Left cardiac atrium (tissue), 4 donors: ENCODE results near the gene IMP4. TPM values are rescaled to one million over a fixed set of nuclear protein-coding genes. Genes with fewer than 3 reads are reported as not detected.

ENCODE experiments used
- ATAC-seq, 2 donors: fragments of 200-7000 bp; cut with Tn5 transposase; one replicate each; pipeline ENCODE4 v1.9.1; 2020; ENCODE audit warnings: mild to moderate bottlenecking in 2 of 2, moderate library complexity in 2 of 2
- DNase-seq: peaks from one replicate; pipeline ENCODE4 v3.0.0-alpha.2; 2020
- intact Hi-C, 2 donors: fragments of 100-400 bp; cut with DNase I; formaldehyde crosslinking; loops; one replicate each; pipeline versions ENCODE4 v1.14.1 to v1.15.1; 2022 to 2023
- total RNA-seq, 2 donors: library from RNA; stranded (reverse); fragmentation: NEBNext Ultra II Directional; extraction: Animal tissue kit (Norgen Biotek cat#: 25700); gene quantifications; one replicate each; pipeline ENCODE4 v1.2.1, GENCODE V29; 2021
- donor health status: DM: no; HTN: yes; CAD: no.
- donor health status: DM: no; HTN: yes; CAD: no; lungs with severe emphysema.
- donor health status: DM: yes; HTN: yes; CAD: no.
- donor health status: Dilated cardiomyopathy.

IMP4 gene
- total RNA-seq, 2 donors from 2014 or later, result 55.0 to 79.3 TPM

DNA sequence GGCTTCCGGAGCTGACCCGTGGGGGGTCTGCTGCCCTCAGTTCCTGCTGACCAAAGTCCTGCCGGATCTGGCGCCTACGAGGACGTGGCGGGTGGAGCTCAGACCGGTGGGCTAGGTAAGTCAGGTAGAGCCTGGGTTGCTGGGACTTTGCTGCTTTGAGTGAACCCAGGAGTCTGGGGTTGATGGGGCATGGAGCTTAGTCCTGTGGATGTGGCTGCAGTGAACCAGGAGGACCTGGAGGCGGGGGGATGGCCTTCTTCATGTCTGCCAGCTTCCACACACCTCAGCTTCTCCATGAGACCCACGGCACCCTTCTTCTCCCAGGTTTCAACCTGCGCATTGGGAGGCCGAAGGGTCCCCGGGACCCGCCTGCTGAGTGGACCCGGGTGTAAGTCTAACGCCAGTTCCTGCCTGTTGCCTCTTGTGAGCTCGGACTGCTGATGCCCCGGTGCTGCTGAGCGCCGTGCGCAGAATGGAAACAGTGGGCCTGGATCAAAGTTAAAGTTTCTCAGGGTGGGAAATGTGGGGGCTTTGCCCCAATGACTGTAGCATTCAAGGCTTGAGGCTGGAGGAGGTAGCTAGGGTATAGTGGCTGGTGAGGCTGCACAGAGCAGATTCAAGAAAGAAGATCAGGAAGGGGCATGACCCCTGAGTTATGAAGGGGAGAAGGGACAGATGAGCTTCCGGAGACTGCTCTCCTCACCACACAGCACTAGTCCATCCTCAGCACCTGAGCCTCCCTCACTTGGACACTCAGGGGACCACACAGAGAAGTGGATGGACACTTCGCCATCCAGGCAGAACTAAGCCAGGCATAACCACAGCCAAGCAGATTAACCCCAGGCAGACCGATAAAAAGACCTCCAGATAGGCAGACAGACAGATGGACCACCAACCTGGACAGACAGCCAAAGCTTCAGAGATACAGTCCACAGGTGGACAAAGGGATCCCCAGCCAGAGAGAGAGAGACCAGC lies 30.4 kb downstream of the IMP4 start:
- intact Hi-C loops, result no loop called here
- peak in 1 of 2 donors; percentile 3 for ATAC-seq
- DNase-seq, result peak; percentile 21

DNA sequence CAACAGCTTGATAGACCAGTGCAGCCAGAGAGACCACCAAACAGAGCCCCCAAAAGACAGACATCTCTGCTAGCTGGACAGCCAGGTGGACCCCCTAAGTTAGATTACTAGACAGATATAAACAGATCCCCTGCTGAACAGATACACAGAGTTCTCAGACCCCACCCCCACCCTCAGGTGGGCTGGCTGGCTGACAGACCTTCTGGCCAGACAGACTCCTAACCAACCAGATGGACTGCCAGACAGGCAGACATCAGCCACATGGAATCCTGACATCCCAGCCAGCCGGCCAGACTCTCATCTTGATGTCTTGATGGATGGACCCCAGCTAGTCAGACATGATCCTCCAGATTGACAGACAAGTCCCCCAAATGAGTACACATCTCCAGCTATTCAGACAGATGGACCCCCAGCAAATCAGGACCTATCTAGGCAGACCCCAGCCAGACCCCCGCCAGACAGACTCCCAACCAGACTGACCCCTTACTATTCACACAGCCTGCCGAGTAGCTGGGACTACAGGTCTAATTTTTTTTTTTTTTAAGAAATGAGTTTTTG lies 31.2 kb downstream of the IMP4 start:
- ATAC-seq (no peak), DNase-seq (peak; percentile 24)
- intact Hi-C loops, result no loop called here

DNA sequence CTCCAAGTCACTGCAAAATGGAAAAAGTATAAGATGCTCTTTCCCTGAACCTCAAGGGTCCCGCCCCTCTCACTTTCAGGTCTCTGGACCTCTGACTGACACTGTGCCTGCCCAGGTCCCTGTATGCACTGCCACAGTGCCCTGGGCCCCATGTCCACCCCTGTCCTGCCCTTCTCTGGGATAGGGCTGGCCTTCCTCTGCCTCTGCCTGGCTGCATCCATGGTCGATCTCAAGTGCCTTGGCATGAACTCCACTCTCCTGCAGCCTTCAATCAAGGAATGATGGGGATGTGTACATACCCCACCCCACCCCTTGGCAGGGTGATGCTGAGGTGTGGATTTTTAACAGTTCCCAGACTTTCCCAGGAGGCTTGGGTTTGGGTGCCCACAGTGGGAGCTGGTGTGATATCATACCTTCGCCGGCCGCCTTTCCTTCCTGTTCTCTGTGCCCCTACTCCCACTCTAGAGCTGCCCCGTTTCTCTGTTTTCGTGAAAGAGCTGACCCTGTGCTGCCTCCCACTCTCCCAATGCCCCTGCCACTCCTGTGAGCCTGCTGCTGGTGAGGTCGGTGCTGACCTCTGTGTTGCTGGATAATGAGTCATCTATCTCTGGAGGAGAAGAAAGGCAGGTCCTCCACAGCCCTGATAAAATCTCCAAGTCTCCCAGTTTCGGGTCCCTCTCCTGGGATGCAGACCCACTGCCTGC lies 32.0 kb downstream of the IMP4 start:
- intact Hi-C loops, result no loop called here
- peak; percentile 17 for DNase-seq
- no peak for ATAC-seq

DNA sequence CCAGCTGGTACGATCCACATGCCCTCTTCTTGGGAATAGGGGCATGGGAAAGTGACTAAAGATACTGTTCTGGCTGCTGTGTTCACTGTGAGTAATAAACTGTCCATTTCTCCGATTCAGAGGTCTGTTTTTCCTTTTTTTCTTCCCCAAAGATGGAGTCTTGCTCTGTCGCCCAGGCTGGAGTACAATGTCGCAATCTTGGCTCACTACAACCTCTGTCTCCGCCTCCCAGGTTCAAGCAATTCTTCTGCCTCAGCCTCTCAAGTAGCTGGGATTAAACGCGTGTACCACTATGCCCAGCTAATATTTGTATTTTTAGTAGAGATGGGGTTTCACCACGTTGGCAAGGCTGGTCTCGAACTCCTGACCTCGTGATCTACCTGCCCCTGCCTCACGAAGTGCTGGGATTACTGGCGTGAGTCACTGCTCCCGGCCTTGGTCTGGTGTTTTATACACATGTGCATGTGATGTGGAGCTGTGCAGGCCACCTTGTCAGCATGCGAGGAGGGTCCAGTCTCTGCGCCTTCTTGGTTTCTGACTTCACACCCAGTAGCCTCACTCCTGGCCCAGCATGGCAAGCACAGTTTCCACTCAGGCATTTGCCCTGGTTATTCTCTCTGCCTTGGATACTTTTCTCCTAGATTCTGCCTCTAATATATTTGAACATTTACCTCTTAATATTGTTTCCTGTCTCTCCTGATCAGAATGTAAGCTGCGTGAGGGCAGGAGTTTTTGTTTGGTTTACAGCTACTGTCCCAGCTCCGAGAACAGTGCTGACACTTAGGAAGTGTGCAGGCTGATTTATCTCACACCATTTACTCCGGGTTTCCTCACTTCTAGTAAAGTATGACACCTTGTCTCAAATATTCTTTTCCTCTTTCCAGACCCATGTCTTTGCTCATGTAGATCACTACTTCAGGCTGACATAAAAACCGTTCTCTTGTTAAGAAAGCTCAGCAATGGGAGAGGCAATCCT lies 32.9 kb downstream of the IMP4 start:
- no peak for ATAC-seq
- DNase-seq, result no peak
- intact Hi-C loops, result no loop called here

DNA sequence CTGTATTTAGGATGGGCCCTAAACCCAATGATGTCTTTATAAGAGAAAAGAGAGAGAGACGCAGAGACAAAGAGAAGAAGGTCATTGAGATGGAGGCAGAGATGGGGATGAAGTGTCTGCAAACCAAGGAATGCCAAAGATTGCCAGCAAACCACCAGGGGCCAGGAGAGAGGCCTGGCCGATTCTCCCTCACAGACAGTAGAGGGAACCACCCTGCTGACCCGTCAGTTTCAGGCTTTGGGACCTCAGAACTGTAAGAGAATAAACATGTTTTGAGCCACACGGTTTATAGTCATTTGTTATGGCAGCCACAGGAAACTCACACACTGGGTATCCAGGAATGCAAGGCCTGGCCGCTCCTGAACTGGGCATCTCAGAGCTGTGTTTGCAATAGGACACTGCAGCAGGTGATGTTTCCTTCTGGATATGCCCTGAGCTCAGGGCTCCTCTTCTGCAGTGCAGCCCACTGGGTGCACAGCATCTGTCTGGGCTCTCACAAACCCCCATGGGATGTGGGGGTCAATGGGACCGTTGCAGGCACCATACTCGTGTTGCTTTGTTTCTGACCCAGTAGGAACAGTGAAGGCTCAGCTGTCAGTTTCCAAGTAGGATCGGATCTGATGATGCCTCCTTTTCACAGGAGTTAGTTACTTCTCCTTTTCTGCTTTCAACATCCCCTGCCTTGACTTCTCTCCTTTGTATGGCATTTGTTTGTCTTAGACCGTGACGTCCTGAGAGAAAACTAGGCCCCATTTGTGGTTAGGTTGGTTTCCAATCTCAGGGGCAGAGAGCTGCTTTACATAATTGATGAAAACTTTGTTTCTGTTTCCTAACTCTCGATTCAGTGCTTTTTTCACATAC lies 34.0 kb downstream of the IMP4 start:
- DNase-seq (no peak), ATAC-seq (no peak)

DNA sequence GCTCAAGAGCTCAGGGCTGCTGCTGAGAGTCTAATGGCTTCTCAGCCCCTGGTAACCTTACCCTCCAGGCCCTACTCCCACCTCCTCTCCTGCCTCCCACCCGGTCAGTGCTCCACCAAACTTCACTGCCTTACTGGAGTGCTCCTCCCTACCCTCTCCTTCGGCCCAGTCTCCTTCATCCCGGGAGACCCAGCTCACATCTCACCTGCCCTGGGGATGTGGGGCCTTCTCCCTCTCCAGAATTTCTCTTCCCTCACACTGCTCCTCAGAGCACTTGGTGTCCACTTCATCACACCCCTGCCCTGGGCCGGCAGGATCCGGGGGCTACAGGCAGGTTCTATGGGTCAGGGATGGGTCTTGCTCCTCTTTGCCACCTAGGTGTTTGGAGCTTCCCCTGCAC lies 34.8 kb downstream of the IMP4 start:
- ATAC-seq, result no peak
- intact Hi-C loops, result no loop called here

More for the DNA sequence above, 34.0 kb downstream of the IMP4 start:
- intact Hi-C loops, result no loop called here

DNA sequence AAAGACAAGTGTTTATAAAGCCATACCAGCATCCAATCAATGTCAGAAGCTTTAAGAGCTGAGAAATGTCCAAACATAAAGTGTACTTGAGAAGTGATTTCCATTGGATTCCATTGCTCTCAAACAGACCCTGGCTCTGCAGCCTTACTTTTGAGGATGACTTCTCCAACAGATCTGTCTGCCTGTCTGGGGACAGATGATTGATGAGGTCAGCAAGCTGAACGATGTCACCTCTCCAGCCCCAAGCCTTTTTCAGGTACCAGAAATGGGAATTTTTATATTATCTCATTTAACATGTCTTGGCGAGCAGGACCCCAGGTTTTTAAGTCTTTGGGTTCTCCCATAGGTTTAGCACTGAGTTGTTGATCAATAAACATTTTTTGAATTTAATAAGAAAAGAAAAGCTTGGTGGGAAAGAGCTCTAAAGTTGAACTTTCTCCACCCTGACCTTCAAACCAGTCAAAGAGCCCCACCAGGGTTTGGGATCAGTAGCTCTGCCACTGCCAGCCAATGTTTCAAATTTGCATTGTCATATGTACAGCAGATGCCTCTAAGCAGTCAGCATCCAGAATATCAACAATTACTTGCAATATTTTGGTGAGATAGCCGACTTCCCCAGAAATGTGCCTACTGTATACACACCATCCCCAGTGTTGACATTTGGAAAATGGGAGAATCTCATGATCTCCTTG lies 35.7 kb downstream of the IMP4 start:
- DNase-seq, result no peak
- no peak for ATAC-seq
- intact Hi-C loops, result no loop called here

More for the DNA sequence above, 34.8 kb downstream of the IMP4 start:
- DNase-seq, result no peak

DNA sequence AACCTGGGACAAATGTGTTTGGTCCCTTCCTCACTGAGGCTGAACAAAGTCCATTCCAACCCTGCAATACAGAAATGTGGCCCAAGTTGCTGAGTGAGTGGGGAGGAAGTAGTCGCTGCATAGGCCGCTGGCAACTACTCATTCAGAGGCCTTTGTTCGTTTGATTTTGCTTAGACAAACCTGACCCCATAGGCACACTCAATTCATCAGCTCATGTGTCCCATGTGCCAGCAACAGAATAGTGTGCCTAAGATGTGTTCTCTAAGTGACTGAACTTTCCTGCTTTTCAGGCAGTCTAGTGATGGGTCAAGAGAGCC lies 36.2 kb downstream of the IMP4 start:
- intact Hi-C loops, result no loop called here
- no peak for DNase-seq
- no peak for ATAC-seq

DNA sequence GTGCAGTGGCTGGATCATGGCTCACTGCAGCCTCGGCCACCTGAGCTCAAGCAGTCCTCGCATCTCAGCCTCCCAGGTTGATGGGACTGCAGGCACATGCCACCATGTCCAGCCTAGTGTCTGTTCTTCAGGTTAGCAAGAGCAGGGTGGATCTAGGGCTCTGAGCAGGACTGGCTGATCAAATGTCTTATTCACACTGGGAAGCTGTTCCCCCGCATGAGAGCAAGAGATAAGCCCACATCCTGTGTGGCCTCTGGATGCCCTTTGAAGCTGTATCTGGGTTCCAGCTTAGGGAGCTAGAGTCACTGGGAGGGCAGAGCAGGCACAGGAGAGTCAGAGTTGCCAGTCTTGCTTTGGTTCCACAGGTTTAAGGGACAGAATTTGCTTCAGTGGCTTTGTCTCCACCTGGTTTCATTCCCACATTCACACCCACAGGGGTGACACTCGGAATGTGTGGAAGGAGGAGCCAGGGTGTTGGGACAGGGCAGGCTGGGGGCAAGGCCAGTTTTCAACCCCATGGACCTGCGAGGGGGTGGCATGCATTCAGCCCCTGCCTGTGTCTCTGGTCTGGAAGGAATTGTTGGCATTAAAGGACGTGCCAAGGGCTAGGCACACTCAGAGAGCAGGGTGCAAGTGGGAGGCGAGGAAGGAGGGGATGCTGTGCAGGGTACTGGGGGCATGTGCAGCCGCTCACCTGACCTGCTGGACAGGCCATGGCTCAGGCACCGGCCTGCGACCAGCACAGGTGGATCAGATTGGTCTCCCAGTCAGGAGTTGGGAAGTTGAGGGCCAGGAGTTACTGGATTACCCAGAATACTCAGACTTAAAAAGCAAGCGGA lies 37.6 kb downstream of the IMP4 start:
- peak in 1 of 2 donors; percentile 19 for ATAC-seq
- intact Hi-C loops, result no loop called here
- no peak for DNase-seq

DNA sequence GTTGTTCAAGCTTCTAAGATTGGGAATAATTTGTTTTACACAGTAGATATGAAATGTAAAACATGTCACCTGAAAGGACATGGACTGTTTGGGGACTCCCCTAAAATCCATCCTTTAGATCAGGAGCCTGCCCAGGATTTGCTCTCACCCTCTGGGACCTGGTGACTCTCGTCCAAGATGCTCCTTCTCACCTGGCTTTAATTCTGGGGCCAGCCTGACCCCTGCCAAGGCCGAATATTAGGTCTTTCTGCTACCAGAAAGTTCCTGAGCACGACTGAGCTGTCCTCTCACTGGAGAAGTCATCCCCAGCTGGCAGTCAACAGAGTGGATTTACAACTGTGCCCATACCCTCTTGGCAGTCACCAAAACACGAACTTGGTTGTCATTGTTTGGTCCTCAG lies 38.4 kb downstream of the IMP4 start:
- ATAC-seq, result no peak
- no peak for DNase-seq
- intact Hi-C loops, result no loop called here

DNA sequence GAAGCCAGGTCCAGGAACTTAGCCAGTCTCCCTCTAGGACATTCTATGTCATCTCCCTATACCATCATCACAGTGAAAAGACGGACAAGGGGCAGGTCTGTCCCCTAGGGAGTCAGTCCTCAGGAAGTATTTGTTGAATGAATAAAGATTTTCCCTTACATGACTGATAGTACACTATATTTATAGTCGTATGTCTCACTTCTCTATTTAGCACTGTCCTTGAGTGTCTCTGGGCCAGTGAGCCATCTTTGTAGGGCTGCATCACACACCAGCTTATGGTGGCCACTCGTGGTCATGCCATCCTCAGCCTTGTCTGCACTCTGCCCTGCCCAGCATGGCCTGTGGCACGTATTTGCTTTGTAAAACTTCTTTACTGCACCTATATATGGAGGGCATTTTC lies 38.9 kb downstream of the IMP4 start:
- intact Hi-C loops, result no loop called here

DNA sequence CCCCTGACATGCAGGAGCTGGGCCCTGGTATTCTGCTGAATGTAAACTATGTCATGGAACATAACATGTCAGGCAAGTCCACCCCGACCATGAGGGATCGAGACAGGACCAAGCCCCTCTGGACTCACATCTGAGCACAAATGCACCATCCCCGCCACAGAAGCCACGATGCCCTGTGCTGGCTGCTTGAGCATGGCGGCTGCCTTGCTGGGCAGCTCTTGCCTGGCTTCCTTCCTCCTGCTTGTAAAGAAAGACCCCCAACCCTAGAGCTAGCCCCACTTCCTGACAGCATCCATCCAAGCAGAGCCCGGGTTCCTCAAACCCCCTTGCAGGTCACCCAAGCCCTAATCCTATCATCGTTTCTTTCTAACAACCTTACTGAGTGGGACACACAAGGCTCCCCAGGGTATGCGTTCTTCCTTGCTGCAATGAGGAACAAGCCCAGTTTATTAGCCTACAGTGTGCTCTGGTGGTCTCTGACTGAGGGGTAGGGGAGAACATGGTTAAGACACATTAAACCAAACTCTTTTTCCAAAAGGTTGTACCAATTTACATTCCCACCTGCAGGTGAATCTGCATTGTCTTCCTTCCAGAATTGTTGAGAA lies 39.7 kb downstream of the IMP4 start:
- no peak for ATAC-seq
- intact Hi-C loops, result no loop called here

More for the DNA sequence above, 38.9 kb downstream of the IMP4 start:
- DNase-seq (no peak), ATAC-seq (no peak)

DNA sequence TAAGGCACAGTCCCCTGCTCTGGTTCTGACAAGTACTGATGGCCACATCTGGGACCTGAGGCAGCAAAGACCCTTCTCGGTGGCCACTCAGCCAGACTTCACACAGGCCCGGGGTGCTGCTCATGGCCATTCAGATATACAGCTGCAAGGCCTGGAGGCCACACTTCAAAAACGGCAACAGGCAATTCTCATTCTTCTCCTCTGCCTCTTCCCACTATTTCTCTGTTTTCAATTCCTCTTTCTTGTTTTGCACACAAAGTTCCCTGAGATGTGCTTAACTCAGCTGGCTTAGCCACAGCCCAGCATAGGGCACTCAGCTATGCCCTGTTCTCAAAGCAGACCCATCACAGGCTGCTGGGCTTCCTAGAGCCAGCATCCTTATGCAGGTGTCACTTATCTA lies 43.0 kb downstream of the IMP4 start:
- no peak for DNase-seq
- peak; percentile 10 to 19 for ATAC-seq
- intact Hi-C loops, result no loop called here

More for the DNA sequence above, 39.7 kb downstream of the IMP4 start:
- no peak for DNase-seq

DNA sequence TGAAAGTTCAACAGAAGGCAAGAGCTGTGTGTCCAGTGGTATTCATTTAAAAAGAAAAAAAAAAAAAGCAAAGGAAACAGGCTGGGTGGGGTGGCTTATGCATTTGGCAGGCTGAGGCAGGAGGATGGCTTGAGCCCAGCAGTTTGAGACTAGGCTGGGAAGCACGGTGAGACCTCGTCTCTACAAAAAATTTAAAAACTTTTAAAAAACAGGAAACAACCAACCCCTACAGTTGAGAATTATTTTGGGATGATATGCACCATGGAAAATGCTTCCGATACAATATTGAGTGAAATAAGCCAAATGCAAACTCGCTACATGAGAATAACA lies 44.3 kb downstream of the IMP4 start:
- peak in 1 of 2 donors; percentile 28 for ATAC-seq
- intact Hi-C loops, result no loop called here
- DNase-seq, result peak; percentile 65

DNA sequence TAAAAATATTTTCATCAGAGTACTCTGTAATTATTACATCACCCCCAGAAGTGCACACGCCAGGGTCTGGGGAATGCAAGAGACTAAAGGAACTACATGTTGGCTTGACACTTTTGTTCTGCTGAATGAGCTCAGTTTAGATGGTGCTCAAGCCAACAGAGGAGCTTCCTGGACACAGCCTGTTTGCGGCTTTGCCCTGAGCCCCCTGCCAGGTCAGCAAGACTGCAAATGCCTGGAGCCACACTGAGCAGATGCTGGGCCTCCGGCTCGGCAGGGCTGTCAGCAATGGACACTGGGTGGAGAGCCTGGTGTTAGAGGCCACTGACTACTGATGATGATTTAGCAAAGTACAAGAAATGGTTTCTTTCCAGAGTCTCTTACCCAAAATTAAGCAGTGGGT lies 45.1 kb downstream of the IMP4 start:
- ATAC-seq, result peak in 1 of 2 donors; percentile 10
- no peak for DNase-seq
- intact Hi-C loops, result no loop called here

DNA sequence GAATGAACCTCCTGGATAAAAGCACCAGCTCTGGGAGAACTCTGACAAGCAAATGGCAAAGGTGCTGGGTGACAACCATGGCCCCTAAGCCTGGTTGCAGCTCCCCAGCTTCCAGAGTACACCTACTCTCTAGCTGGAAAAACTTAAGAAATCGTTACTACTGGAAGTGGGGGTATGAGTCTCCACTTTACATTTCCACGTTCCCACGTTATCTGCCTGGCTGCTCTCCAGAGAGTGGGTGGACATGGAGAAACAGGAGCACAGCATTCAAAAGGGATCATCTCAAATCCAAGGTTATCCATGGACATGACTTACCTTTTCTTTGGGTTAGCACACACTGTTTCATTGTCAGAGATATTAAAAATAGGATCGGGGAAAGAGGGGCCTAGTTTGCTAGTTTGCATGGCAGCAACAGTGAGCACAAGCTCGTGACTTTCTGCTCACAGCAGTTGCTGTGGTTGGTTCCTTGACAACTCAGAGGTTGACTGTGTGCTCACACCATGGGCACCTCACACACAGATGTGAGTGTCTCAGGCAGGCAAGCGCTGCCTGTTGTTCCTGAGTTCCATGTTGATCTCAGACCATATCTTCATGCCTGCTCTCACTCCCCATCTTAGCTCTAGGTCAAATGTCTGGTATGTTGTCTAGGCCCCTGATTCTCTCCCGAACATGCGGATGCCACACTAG lies 45.7 kb downstream of the IMP4 start:
- DNase-seq, result no peak
- intact Hi-C loops, result no loop called here

More for the DNA sequence above, 45.7 kb downstream of the IMP4 start:
- no peak for ATAC-seq
